NCI-H2171 treated with DMSO at 0.1 percent for 48 hours (cell line): ENCODE results near the gene FAM131C.

Source experiments
- DNase-seq: peaks from one replicate; lab custom pipeline; 2025; lab: John Stamatoyannopoulos, UW

The FAM131C gene

DNA sequence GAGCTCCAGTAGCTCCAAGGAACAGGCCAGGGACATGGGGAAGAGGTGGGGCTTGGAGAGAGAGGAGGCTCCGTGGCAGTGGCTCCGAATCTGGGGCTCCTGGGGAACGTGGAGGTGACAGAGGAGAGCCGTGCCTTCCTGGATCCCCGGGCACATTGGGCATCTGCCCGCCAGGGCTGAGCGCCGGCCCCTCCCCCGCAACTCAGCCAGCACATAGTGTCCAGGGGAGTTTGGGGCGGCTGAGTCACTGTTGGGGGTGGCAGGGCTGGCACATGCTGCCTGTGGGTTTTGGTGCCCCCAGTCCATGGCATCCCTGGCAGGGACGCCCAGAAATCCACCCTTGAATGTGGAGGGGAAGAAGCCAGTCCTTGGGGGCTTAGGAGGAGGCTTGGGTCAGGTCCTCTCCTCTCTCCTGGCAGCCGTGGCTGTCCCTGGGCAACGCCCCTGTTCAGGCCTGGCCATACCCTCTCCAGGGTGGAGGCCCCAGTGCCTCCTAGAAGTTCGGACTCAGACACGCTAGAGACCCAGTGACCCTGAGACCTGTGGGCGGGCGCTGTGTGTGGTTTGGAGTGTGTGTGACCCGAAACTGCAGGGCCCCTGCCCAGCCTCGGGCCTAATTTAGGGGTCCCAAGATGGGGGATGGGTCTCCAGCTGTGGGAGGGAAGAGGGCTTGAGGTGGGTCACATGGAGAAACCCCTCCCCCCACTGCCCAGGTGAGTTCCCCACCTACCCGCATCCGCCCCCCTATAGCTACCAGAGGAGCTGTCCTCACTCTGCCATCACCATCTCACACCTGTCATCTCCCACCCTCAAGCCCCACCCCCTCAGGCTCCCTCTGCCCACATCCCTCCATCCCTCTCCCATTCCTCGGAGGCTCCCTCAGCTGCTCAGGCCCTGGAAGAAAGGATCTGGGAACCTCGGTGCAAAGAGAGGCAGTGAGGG, 57.2 kb downstream of the FAM131C start:
- peak; percentile 19 for DNase-seq

DNA sequence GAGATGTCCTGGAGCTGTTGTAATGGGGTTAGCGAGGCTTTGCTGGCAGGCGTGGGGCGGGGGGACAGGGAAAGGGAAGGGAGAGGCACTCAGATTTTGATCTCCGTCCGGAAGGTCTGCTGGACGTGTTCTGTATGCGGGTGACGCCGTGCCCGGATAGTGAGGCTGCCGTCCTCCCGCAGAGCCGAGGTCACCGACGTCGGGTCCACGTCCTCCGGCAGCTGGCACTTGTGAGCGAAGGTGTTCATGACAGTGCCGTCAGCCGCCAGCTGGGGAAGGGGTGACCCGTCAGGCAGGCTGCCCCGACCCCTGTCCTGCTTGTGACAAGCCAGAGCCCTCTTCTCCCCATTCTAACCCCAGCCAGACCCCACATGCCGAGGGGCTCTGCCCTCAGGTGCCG, 58.0 kb downstream of the FAM131C start:
- DNase-seq: no peak

DNA sequence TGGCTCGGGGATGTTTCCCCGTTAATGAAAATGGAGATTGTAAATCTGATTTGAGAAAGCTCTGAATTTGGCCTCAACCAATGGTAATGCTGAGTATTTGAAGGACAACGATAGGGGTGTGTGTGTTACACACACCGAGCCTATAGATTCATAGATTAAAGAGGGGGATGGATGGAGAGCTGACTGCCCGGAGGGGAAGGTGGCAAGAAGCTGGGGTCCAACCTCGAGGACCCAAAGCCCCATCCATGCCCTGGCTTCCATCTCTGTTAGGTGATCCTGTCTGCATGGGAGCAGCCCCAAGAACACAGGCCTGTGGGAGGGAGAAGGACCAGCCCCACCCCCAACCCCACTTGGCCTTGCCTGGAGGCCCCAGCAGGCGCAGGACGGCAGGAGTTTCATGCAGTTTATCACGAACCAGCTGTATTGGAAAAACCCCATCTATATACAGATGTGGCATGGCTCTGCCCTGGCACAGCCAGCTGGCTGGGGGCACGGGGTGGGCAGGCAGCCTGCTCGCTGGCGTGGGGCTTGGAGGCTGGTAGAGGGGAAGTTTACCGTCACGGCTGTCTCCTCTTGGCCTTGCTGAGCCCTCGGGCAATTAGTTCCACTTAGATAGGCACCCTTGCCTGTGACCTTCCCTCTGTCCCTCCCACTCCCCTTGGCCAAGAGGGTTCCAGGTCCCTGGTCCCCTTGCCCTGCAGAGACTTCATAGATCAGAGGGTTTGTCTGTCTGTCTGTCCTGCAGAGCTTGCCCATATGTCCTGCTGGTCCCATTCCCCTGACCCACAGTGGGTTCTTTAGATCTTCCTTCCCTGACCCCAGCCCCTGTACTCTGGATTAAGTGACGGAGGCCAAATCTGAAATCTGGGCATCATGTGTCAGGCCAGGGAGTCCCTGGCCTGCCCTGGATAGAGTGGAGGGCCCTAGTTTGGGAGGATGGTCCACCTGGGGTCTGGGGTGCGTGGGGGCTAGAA, 58.7 kb downstream of the FAM131C start:
- no peak for DNase-seq

GRCh38 chr1:16013908-16014258, 59.6 kb downstream of the FAM131C start:
- DNase-seq: no peak

- DNase-seq: peak; percentile 30
Measured at GRCh38 chr1:16013220-16013907, 60.1 kb downstream of the FAM131C start.

- DNase-seq: peak; percentile 32
Measured at GRCh38 chr1:16012590-16013219, 60.7 kb downstream of the FAM131C start.

- no peak for DNase-seq
Measured at GRCh38 chr1:16011936-16012589, 61.4 kb downstream of the FAM131C start.

DNA sequence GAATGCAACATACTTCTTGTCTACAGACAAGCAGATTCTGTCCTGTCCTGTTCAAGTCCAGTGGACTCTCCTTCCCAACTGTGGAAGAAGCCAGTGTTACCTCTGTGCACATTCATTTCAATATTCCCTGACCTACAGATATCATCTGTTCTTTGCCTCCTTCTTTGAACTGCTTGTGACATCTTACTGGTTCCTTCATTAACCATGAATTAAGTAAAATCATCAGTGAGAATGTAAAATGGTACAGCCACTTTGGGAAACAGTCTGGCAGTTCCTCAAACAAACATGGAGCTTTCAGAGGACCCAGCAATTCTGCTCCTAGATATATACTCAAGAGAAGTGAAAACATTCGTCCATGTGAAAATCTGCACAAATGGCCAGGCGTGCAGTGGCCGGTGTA, 62.6 kb downstream of the FAM131C start:
- no peak for DNase-seq

DNA sequence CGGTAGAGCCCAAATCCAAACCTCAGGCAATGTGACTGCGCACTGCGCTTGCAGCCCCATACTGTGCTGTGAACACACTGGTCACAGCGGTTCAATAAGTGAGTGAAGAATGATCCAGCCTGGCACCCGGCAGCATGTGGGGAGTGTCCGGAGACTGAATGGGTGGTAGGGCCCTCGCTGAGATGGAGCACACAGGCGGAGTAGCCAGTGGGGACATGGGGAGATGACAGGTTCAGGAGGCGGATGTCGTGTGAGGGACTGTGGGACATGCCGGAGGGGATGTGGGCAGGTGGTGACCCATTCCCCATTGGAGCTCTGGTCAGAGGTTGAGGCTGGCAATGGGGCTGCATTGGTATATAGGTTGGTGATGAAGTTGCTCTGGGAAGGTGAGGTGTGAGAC, 63.8 kb downstream of the FAM131C start:
- DNase-seq: no peak

DNA sequence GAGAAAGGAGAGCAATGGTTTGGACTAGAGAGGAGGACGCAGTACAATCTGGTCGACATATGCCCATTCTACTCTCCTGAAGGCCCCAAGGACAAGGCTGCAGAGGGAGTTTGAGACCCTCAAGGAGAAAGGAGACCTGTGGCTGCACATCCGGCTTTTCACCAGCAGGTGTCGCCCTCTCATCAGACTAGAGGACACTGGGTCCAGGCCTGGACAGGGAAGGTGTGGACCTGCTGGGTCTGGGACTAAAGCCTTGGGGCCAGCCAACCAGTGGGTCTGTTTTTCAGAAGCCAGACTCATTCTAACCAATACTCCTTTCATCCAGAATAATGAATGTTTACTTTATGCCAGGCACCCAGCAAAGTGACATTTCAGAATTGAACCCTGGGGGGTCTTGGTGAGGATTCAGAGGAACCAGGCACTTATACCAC, 64.4 kb downstream of the FAM131C start:
- peak; percentile 68 for DNase-seq
